Mesodermal cell (in vitro differentiated cells): Measurements from ENCODE around the gene ABI3.

ENCODE experiments used
- H3K27ac ChIP-seq: 2 replicates; pipeline ENCODE4 v1.7.0; 2013; ENCODE audit warnings: mild to moderate bottlenecking, low read depth, low read length, moderate library complexity; ENCODE audit not compliant: severe bottlenecking
- H3K36me3 ChIP-seq: 2 replicates; pipeline ENCODE4 v1.7.1; 2013; ENCODE audit warnings: mild to moderate bottlenecking, low read length, moderate library complexity; ENCODE audit not compliant: control insufficient read depth, insufficient read depth
- H3K4me1 ChIP-seq: one replicate; pipeline ENCODE4 v1.7.1; 2013; ENCODE audit warnings: mild to moderate bottlenecking, low read length; ENCODE audit not compliant: insufficient read depth, control insufficient read depth, poor library complexity, severe bottlenecking
- H3K4me3 ChIP-seq: 2 replicates; pipeline ENCODE4 v1.7.0; 2013; ENCODE audit warnings: low read length, control low read depth, mild to moderate bottlenecking; ENCODE audit not compliant: insufficient read depth, poor library complexity, severe bottlenecking; ENCODE audit errors: extremely low read depth
- H3K9me3 ChIP-seq: 2 replicates; pipeline ENCODE4 v1.7.1; 2013; ENCODE audit warnings: mild to moderate bottlenecking, low read length, moderate library complexity; ENCODE audit not compliant: control insufficient read depth
- WGBS, 2 experiments: methylation state at CpG; one replicate each; pipeline ENCODE4 v1.1.5; 2013; ENCODE audit warnings: missing lambda C conversion rate in 2 of 2; ENCODE audit not compliant: insufficient coverage in 2 of 2; 5-methylcytosine and 5-hydroxymethylcytosine counted together

ABI3 gene

DNA sequence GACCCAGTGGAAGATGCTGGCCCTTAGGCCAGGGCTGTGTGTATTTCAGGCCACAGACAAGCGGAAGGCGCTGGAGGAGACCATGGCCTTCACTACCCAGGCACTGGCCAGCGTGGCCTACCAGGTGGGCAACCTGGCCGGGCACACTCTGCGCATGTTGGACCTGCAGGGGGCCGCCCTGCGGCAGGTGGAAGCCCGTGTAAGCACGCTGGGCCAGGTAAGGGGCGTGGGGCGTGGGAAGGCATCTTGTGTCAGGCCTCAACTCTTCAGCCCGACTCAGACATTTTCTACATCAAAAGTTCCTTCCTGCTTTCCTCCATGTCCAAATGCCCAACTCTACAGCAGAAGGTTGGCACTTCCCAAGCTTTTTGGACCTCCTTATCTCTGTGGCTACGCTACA, 6.0 kb downstream of the ABI3 start:
- peaks cover 22% of the 10 kb centered on the region for H3K36me3 ChIP-seq
- H3K4me3 ChIP-seq: no peak overlapping the region
- no peaks in the 10 kb centered on the region for H3K4me1 ChIP-seq
- no peak overlapping the region for H3K27ac ChIP-seq
- no peaks in the 10 kb centered on the region for H3K9me3 ChIP-seq
- WGBS, 2 experiments: 95 to 96% methylated on average over 8 to 13 of the region's 13 CpGs

DNA sequence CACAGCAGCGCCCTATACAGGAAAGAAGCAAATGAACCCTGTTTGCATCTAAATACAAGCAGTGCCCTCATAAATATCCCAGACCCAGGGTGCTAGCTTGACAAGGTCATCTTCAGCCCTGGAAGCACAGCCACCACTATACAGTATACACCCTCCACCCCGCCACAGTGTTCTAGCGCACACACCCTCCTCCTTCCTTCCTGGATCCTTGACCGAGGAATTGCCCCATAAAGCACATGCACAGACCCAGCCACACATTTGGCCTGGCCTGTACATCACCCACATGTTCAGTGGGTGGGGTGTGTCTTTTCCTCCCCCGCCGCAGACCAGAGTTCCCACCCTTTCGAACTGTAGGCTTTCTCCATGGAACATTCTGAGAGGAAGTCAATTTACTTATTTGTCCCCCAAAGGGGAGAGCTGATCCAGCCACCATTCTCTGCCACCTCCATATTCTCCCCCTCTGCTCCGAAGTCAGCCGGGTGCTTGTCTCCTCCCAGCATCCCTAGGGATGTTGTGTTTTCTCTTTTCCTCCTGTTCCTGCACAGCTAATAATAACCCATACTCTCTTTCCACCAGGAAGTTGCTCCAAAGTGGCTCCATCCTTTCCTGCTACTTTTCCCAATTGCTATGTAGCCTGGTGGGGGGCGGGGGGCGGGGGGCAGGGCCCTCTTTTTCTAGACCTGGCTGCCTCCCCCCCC, 6.6 kb downstream of the ABI3 start:
- Histone ChIP-seq H3K4me1 (no peaks in the 10 kb centered on the region), H3K27ac (no peak overlapping the region), H3K4me3 (no peak overlapping the region), H3K9me3 (no peaks in the 10 kb centered on the region), H3K36me3 (peaks cover 25% of the 10 kb centered on the region)
- 85 to 100% methylated on average over 4 to 5 of the region's 11 CpGs for WGBS, 2 experiments

DNA sequence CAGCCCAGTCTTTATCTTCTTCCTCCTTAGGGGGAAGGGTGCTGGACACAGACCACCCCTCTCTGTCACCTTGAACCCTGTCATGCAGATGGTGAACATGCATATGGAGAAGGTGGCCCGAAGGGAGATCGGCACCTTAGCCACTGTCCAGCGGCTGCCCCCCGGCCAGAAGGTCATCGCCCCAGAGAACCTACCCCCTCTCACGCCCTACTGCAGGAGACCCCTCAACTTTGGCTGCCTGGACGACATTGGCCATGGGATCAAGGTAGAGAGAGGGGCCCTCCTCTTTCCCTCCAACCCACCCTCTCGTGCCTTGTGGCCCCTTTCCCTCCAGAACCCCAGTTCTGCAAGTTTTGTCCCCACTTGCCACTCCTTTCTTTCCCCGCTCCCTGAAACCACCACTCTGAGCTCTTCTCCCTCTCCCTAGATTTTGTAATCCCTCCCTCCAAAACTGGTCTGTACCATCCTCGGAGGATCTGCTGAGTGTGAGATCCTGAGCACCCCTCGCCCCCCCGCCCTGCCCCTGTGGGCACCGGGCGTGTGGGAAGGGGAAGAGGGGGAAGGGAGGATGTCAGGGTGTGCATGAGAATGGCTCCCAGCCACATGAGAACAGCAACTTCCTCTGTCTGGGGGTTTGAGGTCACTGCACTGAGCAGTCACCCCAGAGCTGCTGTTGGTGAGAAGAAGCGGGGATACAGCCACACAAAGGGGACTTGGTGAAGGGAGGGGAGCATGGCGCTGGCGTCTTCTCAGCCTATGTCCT, 7.3 kb downstream of the ABI3 start:
- WGBS, 2 experiments: 95 to 96% methylated on average over 7 to 8 of the region's 17 CpGs
- Histone ChIP-seq H3K4me1 (no peaks in the 10 kb centered on the region), H3K4me3 (no peak overlapping the region), H3K9me3 (no peaks in the 10 kb centered on the region), H3K36me3 (peaks cover 26% of the 10 kb centered on the region), H3K27ac (no peak overlapping the region)

DNA sequence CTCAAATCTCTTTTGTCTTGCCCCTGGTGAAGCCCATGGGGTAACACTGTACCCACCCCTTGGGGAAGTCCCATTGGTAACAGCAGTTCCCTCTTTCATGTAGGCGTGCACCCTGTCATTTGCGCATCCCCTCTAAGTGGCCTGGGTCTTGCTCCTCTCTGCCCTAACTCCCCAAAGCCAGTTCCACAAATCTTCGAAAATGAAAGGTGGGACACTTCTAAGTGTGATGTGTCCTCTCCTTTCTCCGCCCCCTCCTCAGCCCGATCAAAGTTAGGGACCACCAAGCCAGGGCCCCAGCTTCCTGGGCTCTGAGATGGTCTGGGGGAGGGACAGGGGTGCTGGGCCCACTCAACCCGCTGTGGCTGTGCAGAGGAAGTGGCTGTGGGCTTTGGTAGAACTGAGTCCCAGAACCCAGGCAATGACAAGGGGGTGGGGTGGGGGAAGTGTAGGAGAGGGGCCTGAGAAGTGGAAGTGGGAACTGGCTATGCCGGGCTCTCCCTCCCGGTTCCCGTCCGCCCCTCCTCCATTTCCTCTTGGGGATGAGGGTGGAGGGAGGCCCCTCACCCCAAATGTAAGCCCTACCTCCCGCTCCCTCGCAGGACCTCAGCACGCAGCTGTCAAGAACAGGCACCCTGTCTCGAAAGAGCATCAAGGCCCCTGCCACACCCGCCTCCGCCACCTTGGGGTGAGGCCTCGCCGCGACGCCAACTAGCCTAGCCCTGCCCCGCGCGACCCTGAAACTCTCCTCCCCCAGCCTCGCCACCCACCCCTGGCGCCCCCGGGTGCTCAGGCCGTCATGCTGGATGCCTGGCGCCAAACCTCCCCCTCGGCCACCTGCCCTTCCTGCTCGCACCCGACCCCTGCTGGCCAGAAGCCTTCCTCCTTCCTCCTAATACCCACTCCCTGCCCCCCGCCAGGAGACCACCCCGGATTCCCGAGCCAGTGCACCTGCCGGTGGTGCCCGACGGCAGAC, 8.7 kb downstream of the ABI3 start:
- Histone ChIP-seq H3K9me3 (no peaks in the 10 kb centered on the region), H3K4me3 (no peak overlapping the region), H3K4me1 (peaks cover 3% of the 10 kb centered on the region), H3K27ac (no peak overlapping the region), H3K36me3 (peaks cover 26% of the 10 kb centered on the region)
- 92 to 96% methylated on average over 20 to 27 of the region's 37 CpGs for WGBS, 2 experiments

DNA sequence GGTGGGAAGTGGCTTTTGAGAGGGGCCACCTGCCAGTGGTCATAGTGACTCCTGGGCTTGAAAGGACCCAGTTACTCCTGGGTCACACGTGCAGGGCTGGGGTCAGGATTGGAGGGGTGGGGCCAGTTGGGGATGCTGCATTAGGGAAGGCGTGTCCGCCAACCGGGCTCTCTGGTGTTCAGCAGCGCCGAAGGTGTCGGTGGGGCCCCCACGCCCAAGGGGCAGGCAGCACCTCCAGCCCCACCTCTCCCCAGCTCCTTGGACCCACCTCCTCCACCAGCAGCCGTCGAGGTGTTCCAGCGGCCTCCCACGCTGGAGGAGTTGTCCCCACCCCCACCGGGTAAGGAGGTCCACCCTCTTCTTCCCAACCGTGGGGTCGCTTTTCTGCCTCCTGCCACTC, 9.5 kb downstream of the ABI3 start:
- Histone ChIP-seq H3K4me1 (peaks cover 3% of the 10 kb centered on the region), H3K9me3 (no peaks in the 10 kb centered on the region), H3K27ac (no peak overlapping the region), H3K36me3 (peaks cover 26% of the 10 kb centered on the region), H3K4me3 (no peak overlapping the region)
- WGBS, 2 experiments: 89% methylated on average over 8 to 15 of the region's 15 CpGs

DNA sequence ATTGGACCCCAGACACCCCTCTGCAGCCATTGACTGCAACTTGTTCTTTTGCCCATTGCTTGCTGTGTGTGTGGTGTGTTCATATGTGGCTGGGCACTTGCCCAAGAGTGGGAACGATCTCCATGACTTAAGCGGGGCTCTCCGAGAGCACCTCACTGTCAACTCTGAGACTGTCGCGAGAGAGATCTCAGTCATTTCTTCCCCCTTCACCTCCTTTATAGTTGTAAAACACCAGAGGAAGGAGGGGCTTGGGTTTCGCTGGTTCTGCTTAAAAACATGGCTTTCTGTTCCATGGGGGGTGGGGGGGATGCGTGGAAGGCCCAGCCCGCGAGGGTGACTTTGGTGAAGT, 12.6 kb downstream of the ABI3 start:
- H3K4me3 ChIP-seq: no peak overlapping the region
- WGBS, 2 experiments: 18% methylated on average over 4 of the region's 9 CpGs; no CpG with 5 or more reads in 1 of the 2 experiments
- H3K9me3 ChIP-seq: no peaks in the 10 kb centered on the region
- peaks cover 17% of the 10 kb centered on the region for H3K36me3 ChIP-seq
- H3K4me1 ChIP-seq: peaks cover 10% of the 10 kb centered on the region
- H3K27ac ChIP-seq: no peak overlapping the region

DNA sequence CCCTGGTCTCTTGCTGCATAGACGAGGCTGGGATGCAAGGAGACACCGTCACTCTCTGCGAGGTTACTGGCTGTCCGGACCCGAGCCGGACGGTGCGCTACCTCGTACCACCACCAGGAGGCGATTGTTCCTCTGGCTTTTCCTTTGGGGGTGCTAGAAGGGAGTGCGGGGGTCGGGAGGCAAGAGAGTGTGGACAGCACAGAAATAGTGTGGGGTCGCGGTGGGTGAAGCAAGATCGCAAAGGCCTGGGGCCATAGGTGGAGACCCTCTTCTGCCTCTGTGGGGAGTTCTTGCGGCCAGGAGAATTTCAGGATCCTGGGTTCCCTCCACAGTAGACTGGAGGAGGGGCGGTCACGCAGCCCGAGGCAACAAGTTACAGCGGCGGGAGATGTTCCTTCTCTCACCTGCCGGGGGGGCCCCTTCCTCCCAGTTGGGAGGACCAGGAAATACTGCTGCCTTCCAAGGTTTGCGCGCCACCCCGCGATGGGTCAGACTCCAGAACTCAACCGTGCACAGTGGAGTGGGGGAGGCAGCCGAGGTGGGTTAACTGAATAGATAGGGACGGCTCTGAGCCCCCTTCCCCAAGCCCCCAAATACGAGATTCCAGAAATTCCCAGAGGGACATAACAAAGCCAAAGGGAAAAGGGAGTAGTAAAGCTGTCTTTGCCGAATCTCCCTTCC, 13.2 kb downstream of the ABI3 start:
- H3K4me1 ChIP-seq: peaks cover 10% of the 10 kb centered on the region
- H3K27ac ChIP-seq: no peak overlapping the region
- 15 to 23% methylated on average over 25 to 27 of the region's 31 CpGs for WGBS, 2 experiments
- no peaks in the 10 kb centered on the region for H3K9me3 ChIP-seq
- peaks cover 14% of the 10 kb centered on the region for H3K36me3 ChIP-seq
- H3K4me3 ChIP-seq: peak overlapping the region; percentile 12

DNA sequence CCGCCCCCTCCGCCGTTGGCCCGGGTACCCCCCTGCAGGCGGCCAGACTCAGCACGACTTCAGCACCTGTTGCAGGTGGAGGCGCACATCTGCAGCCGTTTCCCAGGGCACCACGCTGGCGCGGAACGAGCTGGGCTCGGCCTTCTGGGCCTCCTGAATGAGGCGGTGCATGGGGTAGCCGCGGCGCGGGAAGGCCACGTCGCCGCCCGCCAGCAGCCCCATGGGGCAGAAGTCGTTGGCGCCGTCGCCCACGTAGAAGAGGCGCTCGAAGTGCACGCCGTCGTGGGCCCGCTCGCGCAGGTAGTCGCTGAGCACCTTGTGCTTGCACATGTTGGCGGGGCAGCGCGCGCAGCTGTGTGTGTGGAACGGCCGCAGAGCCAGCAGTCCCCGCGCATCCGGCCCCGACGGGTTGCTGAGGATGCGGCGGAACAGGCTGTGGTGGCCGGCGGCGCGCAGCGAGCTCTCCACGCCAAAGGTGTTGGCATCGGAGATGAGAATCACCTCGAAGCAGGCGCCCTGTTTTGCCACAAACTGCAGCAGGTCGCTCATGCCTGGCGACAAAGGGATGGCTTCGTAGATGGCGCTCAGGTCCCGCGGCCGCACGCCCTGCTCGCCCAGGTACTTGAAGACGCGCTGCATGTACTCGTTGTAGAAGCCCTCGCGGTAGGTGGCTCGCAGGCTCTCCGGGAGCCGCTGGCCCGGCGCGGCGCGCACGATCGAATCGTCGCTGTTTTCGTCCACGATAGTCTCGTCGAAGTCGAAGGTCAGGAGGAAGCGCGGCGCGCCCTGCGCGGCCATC, 13.9 kb downstream of the ABI3 start:
- H3K4me3 ChIP-seq: peak overlapping the region; percentile 12
- no peaks in the 10 kb centered on the region for H3K9me3 ChIP-seq
- WGBS, 2 experiments: 25 to 28% methylated on average over 79 to 93 of the region's 95 CpGs
- peaks cover 16% of the 10 kb centered on the region for H3K4me1 ChIP-seq
- peaks cover 11% of the 10 kb centered on the region for H3K36me3 ChIP-seq
- H3K27ac ChIP-seq: no peak overlapping the region

DNA sequence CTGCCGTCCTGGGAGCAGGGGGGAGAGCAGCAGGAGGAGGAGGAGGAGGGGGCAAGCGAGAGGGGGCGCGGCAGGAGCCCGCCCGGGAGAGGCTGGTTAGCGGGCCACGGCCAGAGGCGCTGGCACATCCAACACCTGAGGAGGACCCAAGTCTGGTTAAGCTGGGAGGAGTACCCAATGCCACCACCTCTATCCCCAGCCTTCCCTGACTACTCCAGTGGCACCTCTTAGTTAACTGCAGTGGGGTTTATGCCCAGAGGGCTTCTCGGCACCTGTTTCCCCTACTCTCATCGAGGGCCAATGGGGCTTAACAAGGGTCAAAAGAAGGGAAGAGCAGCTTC, 14.5 kb downstream of the ABI3 start:
- Histone ChIP-seq H3K4me3 (no peak overlapping the region), H3K27ac (no peak overlapping the region), H3K9me3 (no peaks in the 10 kb centered on the region), H3K4me1 (peaks cover 21% of the 10 kb centered on the region), H3K36me3 (peaks cover 11% of the 10 kb centered on the region)
- 40 to 44% methylated on average over 4 of the region's 11 CpGs for WGBS, 2 experiments
